ENCODE data around the gene CTDNEP1.

- TF ChIP-seq MXI1 (IDR thresholded peaks at IDR 0.05; ENCODE audit: borderline replicate concordance, low read depth, low read length): no peak
- TF ChIP-seq CTCF (conservative IDR thresholded peaks at IDR 0.05; ENCODE audit: low read depth, low read length): no peak
- TF ChIP-seq POLR2A (IDR thresholded peaks at IDR 0.05; ENCODE audit: low read depth, low read length): no peak
Observed at GRCh38 chr17:7203391-7203790, 48.1 kb downstream of the CTDNEP1 start.
